AG04450 (cell line): Measurements from ENCODE around the gene ADGRV1. TPM values are rescaled to one million over a fixed set of nuclear protein-coding genes. Genes with fewer than 3 reads are reported as not detected.

Experiments
- CTCF ChIA-PET: fragments of 300-600, 350-600 bp; formaldehyde crosslinking; extraction: SDS; loops from one replicate; lab custom pipeline; 2022; ENCODE audit warnings: antibody characterized with exemption, inconsistent platforms; lab: Charles Lee
- POLR2A ChIA-PET: fragments of 350-600 bp; formaldehyde crosslinking; extraction: SDS; loops from one replicate; lab custom pipeline; 2021; ENCODE audit warnings: antibody characterized with exemption, inconsistent platforms; lab: Yijun Ruan, JAX
- DNase-seq: peaks from one replicate; pipeline ENCODE4 v3.0.0-alpha.2; 2011; ENCODE audit warnings: low read depth, low spot score
- H3K27ac ChIP-seq: one replicate; pipeline ENCODE4 v1.5.1; 2012; ENCODE audit warnings: low read depth, low read length, control low read depth
- H3K27me3 ChIP-seq: one replicate; pipeline ENCODE4 v1.6.0; 2012; ENCODE audit warnings: low read length; ENCODE audit not compliant: control insufficient read depth, insufficient read depth
- H3K4me3 ChIP-seq: 2 replicates; pipeline ENCODE4 v1.5.1; 2011; ENCODE audit warnings: mild to moderate bottlenecking, low read depth, low read length, control low read depth
- H3K9me3 ChIP-seq: 2 replicates; pipeline ENCODE4 v1.5.1; 2012; ENCODE audit warnings: low read length; ENCODE audit not compliant: control insufficient read depth, insufficient read depth
- CTCF ChIP-seq: IDR thresholded peaks from 2 replicates; pipeline ENCODE4 v1.5.1; 2011; ENCODE audit warnings: low read depth, low read length, control low read depth, inconsistent platforms
- polyA plus RNA-seq: library from polyadenylated mRNA; depleted of rRNA; stranded (reverse); fragments of >200 nt; gene quantifications from 2 replicates; pipeline ENCODE4 v1.2.3, GENCODE V29; 2011

The ADGRV1 gene
- polyA plus RNA-seq, 1 experiment = 0.06 TPM

GRCh38 chr5:90994796-90995195, 436.2 kb downstream of the ADGRV1 start:
- Histone ChIP-seq H3K27ac (no peak overlapping the region), H3K9me3 (no peaks in the 10 kb centered on the region), H3K4me3 (no peak overlapping the region), H3K27me3 (no peaks in the 10 kb centered on the region)
- ChIA-PET POLR2A (no interaction called here), CTCF (interaction anchor here (1.1 kb wide), 1 partner anchor 63 kb away, joined by 3 read pairs; no protein-coding TSS in a partner anchor)
- TF ChIP-seq CTCF = no peak
- no peak for DNase-seq

DNA sequence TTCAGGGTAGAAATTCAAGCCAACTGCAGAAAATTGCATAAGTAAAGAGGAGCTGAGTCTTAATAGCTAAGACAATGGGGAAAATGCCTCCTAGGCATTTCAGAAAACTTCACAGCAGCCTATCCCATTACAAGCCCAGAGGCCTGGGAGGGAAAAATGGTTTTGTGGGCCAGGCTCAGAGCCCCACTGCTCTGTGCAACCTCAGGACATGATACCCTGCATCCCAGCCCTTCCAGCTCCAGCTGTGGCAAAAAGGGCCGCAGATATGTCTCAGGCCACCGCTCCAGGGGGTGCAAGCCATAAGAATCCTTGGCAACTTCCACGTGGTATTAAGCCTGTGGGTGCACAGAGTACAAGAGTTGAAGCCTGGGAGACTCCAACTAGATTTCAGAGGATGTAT, 437.5 kb downstream of the ADGRV1 start:
- H3K9me3 ChIP-seq = no peaks in the 10 kb centered on the region
- DNase-seq = no peak
- no peak overlapping the region for H3K4me3 ChIP-seq
- H3K27me3 ChIP-seq = no peaks in the 10 kb centered on the region
- TF ChIP-seq CTCF = no peak
- no peak overlapping the region for H3K27ac ChIP-seq
- ChIA-PET CTCF (no interaction called here), POLR2A (no interaction called here)

DNA sequence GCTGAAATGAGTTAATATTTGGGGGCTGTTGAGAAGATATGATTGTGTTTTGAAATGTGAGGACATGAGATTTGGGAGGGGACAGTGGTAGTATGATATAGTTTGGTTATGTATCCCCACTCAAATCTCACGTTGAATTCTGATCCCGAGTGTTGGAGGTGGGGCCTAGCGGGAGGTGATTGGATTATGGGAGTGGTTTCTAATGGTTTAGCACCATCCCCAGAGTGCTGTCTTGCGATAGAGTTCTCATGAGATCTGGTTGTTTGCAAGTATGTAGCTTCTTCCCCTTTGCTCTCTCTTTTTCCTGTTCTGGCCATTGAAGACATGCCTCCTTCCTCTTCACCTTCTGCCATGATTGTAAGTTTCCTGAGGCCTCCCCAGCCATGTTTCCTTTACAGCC, 438.5 kb downstream of the ADGRV1 start:
- no peak overlapping the region for H3K4me3 ChIP-seq
- DNase-seq = no peak
- no peaks in the 10 kb centered on the region for H3K27me3 ChIP-seq
- TF ChIP-seq CTCF = no peak
- ChIA-PET CTCF (no interaction called here), POLR2A (no interaction called here)
- H3K27ac ChIP-seq = no peak overlapping the region
- no peaks in the 10 kb centered on the region for H3K9me3 ChIP-seq

GRCh38 chr5:91000743-91001142, 442.1 kb downstream of the ADGRV1 start:
- Histone ChIP-seq H3K9me3 (no peaks in the 10 kb centered on the region), H3K27ac (no peak overlapping the region), H3K27me3 (no peaks in the 10 kb centered on the region), H3K4me3 (no peak overlapping the region)
- no peak for TF ChIP-seq CTCF
- POLR2A ChIA-PET = no interaction called here
- DNase-seq = no peak
- CTCF ChIA-PET = no interaction called here

- no peak for DNase-seq
- ChIA-PET CTCF (interaction anchor here (3.1 kb wide), 1 partner anchor 75 kb away, joined by 10 read pairs; no protein-coding TSS in a partner anchor), POLR2A (no interaction called here)
- TF ChIP-seq CTCF = no peak
- H3K27ac ChIP-seq = no peak overlapping the region
- no peaks in the 10 kb centered on the region for H3K9me3 ChIP-seq
- H3K4me3 ChIP-seq = no peak overlapping the region
- no peaks in the 10 kb centered on the region for H3K27me3 ChIP-seq
Measured at GRCh38 chr5:91006713-91007112, 448.1 kb downstream of the ADGRV1 start.
